Caco-2 (cell line): ENCODE data around the gene ZNF503. TPM values are rescaled to one million over a fixed set of nuclear protein-coding genes. Genes with fewer than 3 reads are reported as not detected.

ENCODE experiments used
- BruUV-seq: library from RNA; stranded (reverse); fragments of 400-500 nt; replicated peaks from 2 replicates; lab custom pipeline; 2021; lab: Mats Ljungman, UMichigan
- CTCF ChIA-PET: fragments of 300-600 bp; sonication (Branson Sonifier 250); formaldehyde crosslinking; loops from one replicate; lab custom pipeline; 2022; ENCODE audit warnings: antibody characterized with exemption; lab: Charles Lee
- POLR2A ChIA-PET: fragments of 300-600 bp; sonication (Branson Sonifier 250); formaldehyde crosslinking; loops from one replicate; lab custom pipeline; 2022; ENCODE audit warnings: antibody characterized with exemption; lab: Charles Lee
- DNase-seq, 2 experiments: peaks; one replicate each; pipeline versions ENCODE4 v3.0.0 to v3.0.0-alpha.2; 2020 to 2022
- H3K27me3 ChIP-seq: replicated peaks from 2 replicates; pipeline ENCODE4 v1.6.0; 2011; ENCODE audit warnings: low read length; ENCODE audit not compliant: control insufficient read depth, insufficient read depth
- H3K36me3 ChIP-seq: 2 replicates; pipeline ENCODE4 v1.5.1; 2011; ENCODE audit warnings: low read length; ENCODE audit not compliant: control insufficient read depth, insufficient read depth
- H3K4me1 ChIP-seq: fragments of 250-450 bp; sonication (Bioruptor Pico); 2 replicates; pipeline ENCODE4 v1.5.1; 2020; ENCODE audit warnings: mild to moderate bottlenecking
- H3K4me3 ChIP-seq: 2 replicates; pipeline ENCODE4 v1.5.1; 2011; ENCODE audit warnings: low read depth, mild to moderate bottlenecking, control low read depth, low read length
- H3K9me3 ChIP-seq: fragments of 250-450 bp; sonication (Bioruptor Pico); 2 replicates; pipeline ENCODE4 v1.5.1; 2020; ENCODE audit warnings: mild to moderate bottlenecking, moderate library complexity
- H3K27ac Mint-ChIP-seq: one replicate; pipeline ENCODE4 v1.8.0; 2022; ENCODE audit warnings: mixed read lengths; ENCODE audit not compliant: unreplicated experiment
- H3K27me3 Mint-ChIP-seq: one replicate; pipeline ENCODE4 v1.8.0; 2022; ENCODE audit warnings: mixed read lengths; ENCODE audit not compliant: insufficient read depth, unreplicated experiment
- H3K36me3 Mint-ChIP-seq: one replicate; pipeline ENCODE4 v1.8.0; 2022; ENCODE audit warnings: mild to moderate bottlenecking, mixed read lengths; ENCODE audit not compliant: insufficient read depth, unreplicated experiment
- H3K4me1 Mint-ChIP-seq: one replicate; pipeline ENCODE4 v1.8.0; 2022; ENCODE audit warnings: low read depth, mixed read lengths; ENCODE audit not compliant: unreplicated experiment
- H3K4me3 Mint-ChIP-seq: one replicate; pipeline ENCODE4 v1.8.0; 2022; ENCODE audit warnings: mild to moderate bottlenecking, moderate library complexity, mixed read lengths; ENCODE audit not compliant: unreplicated experiment
- H3K9me3 Mint-ChIP-seq: one replicate; pipeline ENCODE4 v1.8.0; 2022; ENCODE audit warnings: mixed read lengths; ENCODE audit not compliant: unreplicated experiment
- intact Hi-C: fragments of 100-400 bp; cut with micrococcal nuclease; formaldehyde crosslinking; loops from one replicate; pipeline ENCODE4 v1.10.0; 2022; ENCODE audit not compliant: unreplicated experiment
- total RNA-seq: library from RNA; stranded (reverse); gene quantifications from 2 replicates; pipeline ENCODE4 v1.2.3, GENCODE V29; 2022
- TF ChIP-seq, protein P1 (sequence below), 2 experiments: fragments of 200-600 bp in 1 of 2; IDR thresholded peaks; 1 replicate in 1 of 2; 2 replicates in 1 of 2; pipeline versions ENCODE4 v1.5.1 to v1.8.0; 2011 to 2022; ENCODE audit warnings: antibody characterized with exemption in 1 of 2, control low read depth in 1 of 2, inconsistent platforms in 1 of 2, low read depth in 1 of 2, low read length in 1 of 2, mild to moderate bottlenecking in 1 of 2, moderate library complexity in 1 of 2; ENCODE audit not compliant: insufficient read depth in 1 of 2, severe bottlenecking in 1 of 2, unreplicated experiment in 1 of 2

Gene ZNF503
- total RNA-seq, 1 experiment from 2014 or later: 35.5 TPM

DNA sequence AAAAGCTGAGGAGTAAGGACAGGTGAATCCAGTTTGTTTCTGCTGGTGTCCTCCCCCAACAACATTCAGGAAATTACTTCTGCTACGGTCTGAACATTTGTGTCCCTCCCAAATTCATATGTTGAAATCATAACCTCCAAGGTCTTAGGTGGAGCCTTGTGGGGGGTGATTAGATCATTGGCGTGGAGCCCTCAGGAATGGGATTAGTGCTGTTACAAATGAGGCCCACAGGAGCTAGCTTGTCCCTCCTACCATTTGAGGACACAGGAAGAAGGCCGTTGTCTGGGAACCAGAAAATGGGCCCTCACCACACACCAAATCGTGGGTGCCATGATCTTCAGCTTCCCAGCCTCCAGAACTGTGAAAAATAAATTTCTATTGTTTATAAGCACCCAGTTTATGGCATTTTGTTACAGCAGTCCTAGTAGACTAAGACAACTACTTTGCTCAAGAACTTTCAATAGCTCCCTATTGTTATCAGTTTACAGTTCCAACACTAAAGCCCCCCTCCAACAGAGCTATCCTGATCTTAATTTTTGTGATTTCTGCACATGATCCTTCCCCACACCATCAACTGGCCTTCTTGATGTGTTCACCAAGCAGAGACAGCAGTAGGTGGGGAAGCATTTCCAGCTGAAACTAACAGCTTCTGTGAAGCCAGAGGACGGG, 27.7 kb upstream of the ZNF503 start:
- Mint-ChIP-seq H3K4me1 (peaks cover 44% of the 10 kb centered on the region), H3K36me3 (peaks cover 6% of the 10 kb centered on the region), H3K4me3 (peak overlapping the region; percentile 72), H3K27ac (peak overlapping the region; percentile 81), H3K27me3 (no peaks in the 10 kb centered on the region), H3K9me3 (no peaks in the 10 kb centered on the region)
- BruUV-seq: no TSS peak
- ChIA-PET POLR2A (interaction anchor here (1.0 to 1.5 kb wide), 2 partner anchors 20 to 27 kb away, joined by 4 to 8 read pairs; partner anchors contain the start of gene ZNF503), CTCF (interaction anchor here (1.3 to 1.7 kb wide), 2 partner anchors 19 to 28 kb away, joined by 8 read pairs; partner anchors contain the start of gene ZNF503)
- intact Hi-C loops: no loop called here
- Histone ChIP-seq H3K9me3 (no peaks in the 10 kb centered on the region), H3K4me3 (no peak overlapping the region), H3K36me3 (no peaks in the 10 kb centered on the region), H3K4me1 (peaks cover 52% of the 10 kb centered on the region), H3K27me3 (no peaks in the 10 kb centered on the region)
- TF ChIP-seq, protein P1, sequence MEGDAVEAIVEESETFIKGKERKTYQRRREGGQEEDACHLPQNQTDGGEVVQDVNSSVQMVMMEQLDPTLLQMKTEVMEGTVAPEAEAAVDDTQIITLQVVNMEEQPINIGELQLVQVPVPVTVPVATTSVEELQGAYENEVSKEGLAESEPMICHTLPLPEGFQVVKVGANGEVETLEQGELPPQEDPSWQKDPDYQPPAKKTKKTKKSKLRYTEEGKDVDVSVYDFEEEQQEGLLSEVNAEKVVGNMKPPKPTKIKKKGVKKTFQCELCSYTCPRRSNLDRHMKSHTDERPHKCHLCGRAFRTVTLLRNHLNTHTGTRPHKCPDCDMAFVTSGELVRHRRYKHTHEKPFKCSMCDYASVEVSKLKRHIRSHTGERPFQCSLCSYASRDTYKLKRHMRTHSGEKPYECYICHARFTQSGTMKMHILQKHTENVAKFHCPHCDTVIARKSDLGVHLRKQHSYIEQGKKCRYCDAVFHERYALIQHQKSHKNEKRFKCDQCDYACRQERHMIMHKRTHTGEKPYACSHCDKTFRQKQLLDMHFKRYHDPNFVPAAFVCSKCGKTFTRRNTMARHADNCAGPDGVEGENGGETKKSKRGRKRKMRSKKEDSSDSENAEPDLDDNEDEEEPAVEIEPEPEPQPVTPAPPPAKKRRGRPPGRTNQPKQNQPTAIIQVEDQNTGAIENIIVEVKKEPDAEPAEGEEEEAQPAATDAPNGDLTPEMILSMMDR (IDR thresholded peaks at IDR 0.05; ENCODE audit: insufficient read depth in 1 of 2, low read depth in 1 of 2, low read length in 1 of 2, severe bottlenecking in 1 of 2, unreplicated experiment in 1 of 2): no peak
- DNase-seq: no peak

DNA sequence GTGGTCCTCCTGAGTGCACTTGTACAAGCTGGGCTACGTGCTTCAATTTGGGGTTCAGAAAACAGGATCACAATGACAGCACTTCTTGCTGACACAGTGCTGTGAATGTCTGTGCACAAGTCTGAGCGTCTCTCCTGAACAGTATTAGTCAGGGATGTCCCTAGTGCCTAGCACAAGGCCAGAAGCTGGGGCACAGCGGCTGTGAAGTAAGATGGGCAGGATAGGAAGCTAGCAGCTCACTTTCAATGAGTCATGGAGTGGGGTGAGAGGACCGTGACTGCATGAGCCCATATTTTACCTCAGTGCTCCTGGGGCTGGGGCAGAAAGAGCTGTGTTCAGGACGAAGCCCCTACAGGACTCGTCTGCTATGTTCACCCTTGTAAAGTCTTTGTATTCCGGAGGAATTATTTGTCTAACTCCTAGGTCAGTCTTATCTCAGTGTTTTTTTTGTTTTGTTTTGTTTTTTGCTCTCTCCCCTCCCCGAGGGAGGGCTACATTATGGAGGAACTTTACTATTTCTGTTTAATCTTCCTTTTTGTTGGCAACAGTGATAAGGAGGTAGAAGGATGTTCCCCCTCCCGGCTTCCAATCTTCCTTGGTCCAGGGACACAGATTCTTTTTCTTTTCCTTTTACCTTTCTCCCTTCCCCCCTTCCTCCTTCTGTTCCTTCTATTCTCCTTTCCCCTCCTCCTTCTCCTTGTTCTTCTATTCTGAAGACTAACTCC, 27.0 kb upstream of the ZNF503 start:
- Mint-ChIP-seq H3K36me3 (peaks cover 6% of the 10 kb centered on the region), H3K9me3 (no peaks in the 10 kb centered on the region), H3K4me3 (peak overlapping the region; percentile 12), H3K27ac (peak overlapping the region; percentile 81), H3K4me1 (peaks cover 44% of the 10 kb centered on the region), H3K27me3 (no peaks in the 10 kb centered on the region)
- no peaks in the 10 kb centered on the region for H3K27me3 ChIP-seq
- H3K4me3 ChIP-seq: no peak overlapping the region
- POLR2A ChIA-PET: interaction anchor here (0.6 to 1.0 kb wide), 2 partner anchors 19 to 27 kb away, joined by 3 to 4 read pairs; partner anchors contain the start of gene ZNF503
- CTCF ChIA-PET: no interaction called here
- no peak for DNase-seq
- H3K9me3 ChIP-seq: no peaks in the 10 kb centered on the region
- BruUV-seq: no TSS peak
- intact Hi-C loops: no loop called here
- TF ChIP-seq, protein P1 (IDR thresholded peaks at IDR 0.05; ENCODE audit: insufficient read depth in 1 of 2, low read depth in 1 of 2, low read length in 1 of 2, severe bottlenecking in 1 of 2, unreplicated experiment in 1 of 2): no peak
- no peaks in the 10 kb centered on the region for H3K36me3 ChIP-seq
- H3K4me1 ChIP-seq: peaks cover 52% of the 10 kb centered on the region

DNA sequence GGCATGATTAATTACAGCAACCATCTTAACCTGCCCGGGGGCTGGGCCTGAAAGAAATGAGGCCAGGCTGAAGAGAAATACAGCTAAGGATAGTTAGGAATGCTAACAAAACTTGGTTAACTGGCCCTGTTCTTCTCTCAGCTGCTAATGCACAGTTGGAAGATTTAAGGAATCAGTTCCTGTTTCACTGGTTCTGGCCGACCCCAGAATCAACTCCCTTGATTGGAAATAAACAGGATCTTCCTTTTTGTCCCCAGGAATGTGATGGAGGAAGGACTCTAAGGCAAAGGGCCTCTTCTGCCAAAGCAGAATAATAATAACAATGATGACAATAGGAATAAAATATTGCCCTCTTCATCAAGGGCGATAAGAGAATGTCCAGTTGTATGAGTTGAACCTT, 26.4 kb upstream of the ZNF503 start:
- Mint-ChIP-seq H3K36me3 (peaks cover 6% of the 10 kb centered on the region), H3K4me1 (peaks cover 39% of the 10 kb centered on the region), H3K4me3 (peak overlapping the region; percentile 12), H3K27ac (peak overlapping the region; percentile 81), H3K9me3 (no peaks in the 10 kb centered on the region), H3K27me3 (no peaks in the 10 kb centered on the region)
- H3K9me3 ChIP-seq: no peaks in the 10 kb centered on the region
- no peaks in the 10 kb centered on the region for H3K27me3 ChIP-seq
- TF ChIP-seq, protein P1 (IDR thresholded peaks at IDR 0.05; ENCODE audit: insufficient read depth in 1 of 2, low read depth in 1 of 2, low read length in 1 of 2, severe bottlenecking in 1 of 2, unreplicated experiment in 1 of 2): no peak
- intact Hi-C loops: no loop called here
- BruUV-seq: no TSS peak
- DNase-seq: no peak
- ChIA-PET CTCF (no interaction called here), POLR2A (interaction anchor here (0.6 kb wide), 1 partner anchor 18 kb away, joined by 3 read pairs; no protein-coding TSS in a partner anchor)
- H3K36me3 ChIP-seq: no peaks in the 10 kb centered on the region
- peaks cover 48% of the 10 kb centered on the region for H3K4me1 ChIP-seq
- H3K4me3 ChIP-seq: no peak overlapping the region
